GM18498 (cell line): ENCODE results near the gene OBSCN.
"Not testable (repeated sequence)": the region's sequence is repeated elsewhere in the genome, so short reads cannot be mapped to it uniquely, and the experiment has no call there.

ENCODE experiments used
- ATAC-seq: cut with Tn5 transposase; IDR thresholded peaks from one replicate; pipeline ENCODE4 v1.9.1; 2021; ENCODE audit warnings: mild to moderate bottlenecking, moderate library complexity; ENCODE audit not compliant: unreplicated experiment

The OBSCN gene

GRCh38 chr1:228185641-228185965, 22.2 kb upstream of the OBSCN start:
- no peak for ATAC-seq

- not testable (repeated sequence) for ATAC-seq
These were observed 19.6 kb upstream of the OBSCN start for GRCh38 chr1:228188249-228188648.

- no peak for ATAC-seq
These were observed 17.7 kb upstream of the OBSCN start for GRCh38 chr1:228190182-228190581.

GRCh38 chr1:228190778-228191177, 17.1 kb upstream of the OBSCN start:
- ATAC-seq = no peak

GRCh38 chr1:228194436-228194835, 13.4 kb upstream of the OBSCN start:
- ATAC-seq = no peak

GRCh38 chr1:228194921-228195812, 12.7 kb upstream of the OBSCN start:
- ATAC-seq = no peak

- ATAC-seq = no peak
These were observed 10.2 kb upstream of the OBSCN start for GRCh38 chr1:228197555-228198147.

GRCh38 chr1:228198977-228199590, 8.8 kb upstream of the OBSCN start:
- ATAC-seq = no peak

GRCh38 chr1:228204958-228205357, 2.9 kb upstream of the OBSCN start:
- no peak for ATAC-seq

GRCh38 chr1:228205526-228206436, 2.1 kb upstream of the OBSCN start:
- ATAC-seq = no peak

GRCh38 chr1:228206582-228207351, 1.1 kb upstream of the OBSCN start:
- no peak for ATAC-seq

- ATAC-seq = no peak
These were observed 448 bp upstream of the OBSCN start for GRCh38 chr1:228207381-228207810.

GRCh38 chr1:228208831-228209551, 1.1 kb downstream of the OBSCN start:
- ATAC-seq = no peak

GRCh38 chr1:228209657-228210056, 1.8 kb downstream of the OBSCN start:
- ATAC-seq = no peak

- ATAC-seq = no peak
These were observed 2.3 kb downstream of the OBSCN start for GRCh38 chr1:228210076-228210651.

GRCh38 chr1:228210712-228211530, 3.1 kb downstream of the OBSCN start:
- no peak for ATAC-seq

GRCh38 chr1:228211531-228212414, 3.9 kb downstream of the OBSCN start:
- ATAC-seq = no peak
